Measurements from ENCODE around the gene EPHB1.

DNA sequence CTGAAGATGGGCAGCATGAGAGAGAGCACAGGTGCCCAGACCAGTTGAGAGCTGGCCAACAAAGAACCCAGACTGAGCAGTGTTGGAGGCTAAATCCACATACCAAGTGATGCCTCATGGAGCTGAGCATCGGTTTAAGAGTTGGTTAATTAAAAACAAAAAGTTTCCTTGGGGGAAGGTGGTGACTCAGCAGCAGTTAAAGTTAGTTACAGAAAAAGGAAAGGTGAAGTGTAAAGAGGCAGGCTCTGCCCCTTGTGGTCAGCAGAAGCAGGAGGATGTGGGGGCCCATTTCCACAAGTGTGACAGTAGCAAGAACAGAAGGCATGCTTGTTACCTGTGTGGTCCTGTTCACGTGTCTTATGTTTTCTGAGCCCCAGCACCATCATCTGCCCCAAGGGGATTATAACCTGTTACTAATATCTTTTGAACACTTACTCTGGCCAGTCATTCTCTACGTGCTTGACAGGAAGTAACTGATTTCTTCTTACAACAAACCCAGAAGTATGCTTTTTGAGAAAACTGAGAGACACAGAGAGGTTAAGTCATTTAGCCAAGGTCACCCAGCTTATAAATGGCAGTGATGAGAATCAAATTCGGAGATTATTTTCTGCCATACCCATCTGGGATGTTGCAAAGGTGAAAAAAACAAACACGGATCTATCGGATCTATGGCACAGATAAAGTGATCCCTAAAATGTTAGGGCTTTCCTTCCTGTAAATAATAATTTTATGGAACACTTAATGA lies 91.0 kb downstream of the EPHB1 start:
- no peak for TF ChIP-seq POLR2A (IDR thresholded peaks at IDR 0.05; ENCODE audit: low read depth, low read length)
- no peak for TF ChIP-seq POLR2AphosphoS5 (IDR thresholded peaks at IDR 0.05; ENCODE audit: low read depth, low read length)
- no peak for TF ChIP-seq TAF1 (IDR thresholded peaks at IDR 0.05; ENCODE audit: low read depth, low read length)

Measured in GM12891 (cell line).